ENCODE measurements around the gene TINAG.

Gene TINAG, protein sequence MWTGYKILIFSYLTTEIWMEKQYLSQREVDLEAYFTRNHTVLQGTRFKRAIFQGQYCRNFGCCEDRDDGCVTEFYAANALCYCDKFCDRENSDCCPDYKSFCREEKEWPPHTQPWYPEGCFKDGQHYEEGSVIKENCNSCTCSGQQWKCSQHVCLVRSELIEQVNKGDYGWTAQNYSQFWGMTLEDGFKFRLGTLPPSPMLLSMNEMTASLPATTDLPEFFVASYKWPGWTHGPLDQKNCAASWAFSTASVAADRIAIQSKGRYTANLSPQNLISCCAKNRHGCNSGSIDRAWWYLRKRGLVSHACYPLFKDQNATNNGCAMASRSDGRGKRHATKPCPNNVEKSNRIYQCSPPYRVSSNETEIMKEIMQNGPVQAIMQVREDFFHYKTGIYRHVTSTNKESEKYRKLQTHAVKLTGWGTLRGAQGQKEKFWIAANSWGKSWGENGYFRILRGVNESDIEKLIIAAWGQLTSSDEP
- total RNA-seq: 0 to 1.4 (median 0) reads per million in 17 experiments

DNA sequence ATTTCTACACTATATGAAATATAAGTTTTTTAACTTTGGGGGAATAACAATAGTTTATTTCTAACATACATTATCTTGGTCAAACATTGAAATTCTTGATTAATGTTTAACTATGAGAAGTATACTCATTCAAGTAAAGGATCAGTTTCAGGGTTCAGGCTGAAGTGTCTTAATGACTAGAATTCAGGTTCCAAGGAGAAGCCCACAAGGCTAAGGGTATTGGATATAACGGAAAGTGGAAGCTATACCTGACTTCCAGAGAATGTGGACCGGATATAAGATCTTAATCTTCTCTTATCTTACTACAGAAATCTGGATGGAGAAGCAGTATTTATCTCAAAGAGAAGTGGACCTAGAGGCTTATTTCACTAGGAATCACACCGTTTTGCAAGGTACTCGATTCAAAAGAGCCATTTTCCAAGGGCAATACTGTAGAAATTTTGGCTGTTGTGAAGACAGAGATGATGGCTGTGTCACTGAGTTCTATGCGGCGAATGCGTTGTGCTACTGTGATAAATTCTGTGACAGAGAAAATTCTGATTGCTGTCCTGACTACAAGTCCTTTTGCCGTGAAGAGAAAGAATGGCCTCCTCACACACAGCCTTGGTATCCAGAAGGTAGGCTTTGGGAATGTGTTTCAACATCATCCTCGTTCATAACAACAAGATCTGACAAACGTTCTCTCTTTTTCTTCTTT, at the start of gene TINAG:
Gene TINAG (plus strand): TSS at position 153 of the 697 bp plus-strand sequence. CDS start 110 bp downstream, at position 263.
- no peak for DNase-seq

DNA sequence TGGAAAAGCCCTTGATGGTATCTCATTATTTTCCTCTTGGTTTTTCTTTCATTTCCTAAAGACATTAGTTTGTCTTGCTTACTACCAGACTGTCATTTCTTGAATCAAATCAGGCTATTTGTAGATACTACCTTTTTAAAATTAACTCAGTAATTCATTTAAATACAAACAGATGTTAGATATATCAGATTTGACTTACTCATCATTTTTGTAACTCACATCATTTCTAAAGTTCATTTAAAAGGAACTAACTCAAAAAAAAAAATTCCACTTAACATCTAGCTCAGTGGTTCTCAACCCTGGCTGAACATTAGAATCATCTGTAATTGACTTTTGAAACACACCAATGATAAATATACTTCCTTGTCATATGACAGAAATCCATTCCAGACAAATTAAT, 48.2 kb upstream of the TINAG start:
- no peak for DNase-seq

DNA sequence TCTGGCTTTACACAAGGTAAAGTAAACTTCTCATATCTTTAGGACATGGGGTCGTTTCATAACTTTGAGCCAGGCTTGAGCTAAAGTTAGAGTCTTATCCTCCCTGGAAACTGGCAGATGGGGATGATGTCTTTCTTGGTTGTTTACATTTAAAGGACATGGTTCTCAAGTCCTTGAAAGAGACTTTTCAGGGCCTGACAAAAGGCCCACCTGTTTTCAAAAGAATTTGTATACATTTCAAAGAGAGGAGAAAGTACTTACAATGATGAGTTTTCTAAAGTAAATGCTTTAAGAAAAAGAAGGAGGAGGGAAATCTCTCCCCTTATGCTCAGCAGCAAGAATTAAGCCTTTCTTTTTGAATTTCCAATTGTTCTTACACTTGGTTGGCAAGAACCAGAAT, 45.7 kb upstream of the TINAG start:
- DNase-seq: no peak

DNA sequence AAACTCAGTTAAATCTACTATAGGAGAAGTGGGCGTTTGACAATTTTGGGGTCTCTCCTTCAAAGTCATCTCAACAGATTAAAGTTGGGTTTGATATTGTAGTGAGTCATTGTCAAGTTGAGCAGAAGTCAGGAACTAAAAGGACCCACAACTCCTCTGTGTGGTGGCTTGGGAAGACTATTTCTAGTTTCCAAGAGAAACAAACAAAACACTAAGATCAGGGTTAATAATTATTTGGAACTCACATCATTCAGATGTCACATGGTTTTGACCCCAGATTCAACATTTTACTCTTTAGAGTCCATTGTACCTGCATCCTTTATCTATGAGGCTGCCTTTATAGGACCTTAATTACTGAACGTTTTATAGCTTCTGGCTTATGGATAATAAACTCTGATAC, 45.3 kb upstream of the TINAG start:
- no peak for DNase-seq

DNA sequence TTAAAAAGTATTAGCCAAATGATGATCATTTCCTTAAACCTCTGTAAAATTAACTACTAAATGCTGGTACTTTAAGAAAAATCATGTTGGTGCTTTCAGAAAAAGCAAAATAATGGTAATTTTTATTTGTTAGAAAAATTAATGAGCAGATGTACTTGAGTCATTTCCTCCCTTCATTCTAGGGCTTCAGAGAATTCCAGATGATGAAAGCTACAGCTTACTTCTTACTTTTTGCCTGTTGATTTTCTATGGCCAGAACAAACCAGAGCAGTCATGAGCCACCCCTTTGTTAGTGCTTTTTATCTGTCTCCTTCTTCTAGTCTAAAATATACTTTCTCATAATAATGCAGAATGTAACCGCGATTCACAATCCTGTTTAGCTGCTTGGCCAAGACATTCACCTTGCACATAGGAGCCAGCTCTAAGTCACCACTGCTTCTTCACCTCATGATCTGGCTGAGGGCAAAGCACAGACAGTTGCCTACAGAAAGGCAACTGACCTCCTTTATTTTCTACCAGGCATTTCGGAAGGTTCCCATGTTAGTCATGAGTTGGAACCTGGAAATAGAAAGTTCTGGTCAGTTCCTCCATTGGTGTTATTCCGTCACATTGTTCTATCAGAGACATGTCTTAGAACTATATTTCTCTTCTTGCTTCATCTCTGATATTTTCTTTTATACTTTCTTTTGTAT, 43.5 kb upstream of the TINAG start:
- no peak for DNase-seq

DNA sequence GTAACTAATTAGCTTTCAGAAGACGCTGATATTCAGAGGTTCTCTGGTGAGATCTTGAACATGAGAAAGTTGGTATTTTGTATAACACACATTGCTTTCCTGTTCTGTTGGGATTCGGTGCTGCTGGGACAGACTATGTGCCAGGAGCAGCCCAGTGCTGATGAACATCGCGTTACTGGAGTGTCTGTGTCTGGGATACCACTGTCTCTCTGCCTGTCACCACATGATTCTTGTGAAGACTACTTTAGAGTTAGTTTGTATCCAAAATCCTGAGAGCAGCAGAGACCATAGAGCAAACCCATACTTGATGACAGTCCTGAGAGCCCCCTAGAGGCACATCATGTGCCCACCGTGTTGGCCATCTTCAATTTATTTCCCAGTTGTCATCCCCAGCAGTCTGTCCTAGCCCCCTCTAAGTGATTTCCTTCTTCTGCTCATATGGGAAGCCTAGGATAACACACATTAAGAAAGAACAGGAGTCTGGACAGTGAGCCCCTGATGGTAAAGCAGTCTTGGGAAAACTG, 41.8 kb upstream of the TINAG start:
- no peak for DNase-seq

DNA sequence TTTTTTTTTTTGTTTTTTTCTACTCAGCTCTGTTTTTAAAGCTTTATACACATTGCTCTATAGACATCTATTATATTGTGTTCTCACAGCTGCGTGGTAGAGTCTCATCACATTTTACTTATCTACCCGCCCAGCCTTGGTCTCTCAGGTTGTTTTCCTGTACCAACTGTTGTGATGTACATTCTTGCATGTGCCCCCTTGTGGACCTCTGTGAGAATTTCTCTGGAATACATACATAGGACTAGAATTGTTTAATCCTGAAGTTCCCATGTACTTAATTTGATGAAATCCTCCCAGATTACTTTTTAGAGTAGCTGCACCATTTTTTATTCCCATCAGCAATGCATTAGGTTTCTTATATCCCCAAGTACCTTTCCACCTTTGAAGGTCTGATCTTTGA, 40.4 kb upstream of the TINAG start:
- peak; percentile 21 to 38 (median 24) for DNase-seq

DNA sequence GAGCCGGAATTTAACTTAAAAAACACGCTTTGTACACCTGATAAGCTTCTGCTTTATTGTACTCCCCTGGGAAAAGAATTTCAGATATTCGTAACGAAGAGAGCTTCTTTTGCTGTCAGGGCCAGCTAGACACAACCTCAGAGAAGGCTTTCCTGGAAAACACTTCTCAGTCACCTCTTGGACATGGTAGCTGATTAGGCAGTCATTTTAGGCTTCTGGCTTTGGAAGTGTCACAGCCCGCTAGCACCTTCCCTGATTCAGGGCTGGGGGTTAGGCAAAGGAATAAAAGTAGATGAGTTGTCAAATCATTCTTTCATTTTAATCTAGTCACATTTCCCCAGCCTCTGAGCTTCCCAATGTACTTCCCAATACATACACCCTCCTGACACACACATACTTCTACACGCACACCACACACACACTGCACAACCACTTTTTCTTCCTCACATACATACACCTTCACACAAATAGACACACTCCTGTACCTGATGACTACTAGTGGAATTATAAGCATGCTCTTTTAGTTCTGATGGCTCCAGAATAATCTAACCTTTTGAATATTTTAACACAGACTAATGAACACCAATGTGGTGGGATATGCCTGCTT, 34.9 kb upstream of the TINAG start:
- no peak for DNase-seq

DNA sequence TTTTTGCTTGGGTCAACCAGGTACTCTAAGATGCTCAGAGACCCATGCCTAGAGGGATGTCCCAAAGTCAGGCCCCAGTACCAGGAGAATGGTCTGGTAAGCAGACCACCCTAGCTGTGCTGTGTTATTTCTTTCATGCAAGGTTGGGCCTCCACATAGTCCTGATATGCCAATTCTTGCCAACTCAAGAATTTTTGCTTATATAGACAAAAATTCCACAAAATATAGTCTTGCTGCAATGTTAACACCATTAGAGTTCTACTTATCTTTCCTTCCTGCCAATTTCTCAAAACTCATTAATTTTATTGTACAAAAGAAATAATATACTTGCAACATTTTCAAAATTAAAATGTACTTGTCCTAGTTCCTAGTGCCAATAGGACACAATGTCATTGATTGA, 33.9 kb upstream of the TINAG start:
- DNase-seq: no peak

DNA sequence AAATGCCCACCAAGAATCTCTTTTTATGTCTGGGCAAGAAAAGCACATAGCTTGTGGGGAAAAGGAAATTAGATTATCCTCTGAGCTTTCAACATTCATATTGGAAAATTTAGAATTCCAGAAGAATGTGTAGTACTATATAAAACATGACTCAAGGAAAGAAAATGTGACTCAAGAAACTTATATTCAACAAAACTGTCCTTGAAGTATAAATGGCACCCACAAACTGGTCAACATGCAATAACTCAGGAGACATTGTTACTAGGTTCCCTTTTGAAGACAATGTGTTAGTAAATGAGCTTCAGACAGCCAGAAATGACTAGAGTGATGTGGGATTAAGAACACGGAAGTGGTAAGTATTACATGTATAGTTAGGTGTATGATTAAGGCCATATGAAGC, 26.1 kb upstream of the TINAG start:
- no peak for DNase-seq

DNA sequence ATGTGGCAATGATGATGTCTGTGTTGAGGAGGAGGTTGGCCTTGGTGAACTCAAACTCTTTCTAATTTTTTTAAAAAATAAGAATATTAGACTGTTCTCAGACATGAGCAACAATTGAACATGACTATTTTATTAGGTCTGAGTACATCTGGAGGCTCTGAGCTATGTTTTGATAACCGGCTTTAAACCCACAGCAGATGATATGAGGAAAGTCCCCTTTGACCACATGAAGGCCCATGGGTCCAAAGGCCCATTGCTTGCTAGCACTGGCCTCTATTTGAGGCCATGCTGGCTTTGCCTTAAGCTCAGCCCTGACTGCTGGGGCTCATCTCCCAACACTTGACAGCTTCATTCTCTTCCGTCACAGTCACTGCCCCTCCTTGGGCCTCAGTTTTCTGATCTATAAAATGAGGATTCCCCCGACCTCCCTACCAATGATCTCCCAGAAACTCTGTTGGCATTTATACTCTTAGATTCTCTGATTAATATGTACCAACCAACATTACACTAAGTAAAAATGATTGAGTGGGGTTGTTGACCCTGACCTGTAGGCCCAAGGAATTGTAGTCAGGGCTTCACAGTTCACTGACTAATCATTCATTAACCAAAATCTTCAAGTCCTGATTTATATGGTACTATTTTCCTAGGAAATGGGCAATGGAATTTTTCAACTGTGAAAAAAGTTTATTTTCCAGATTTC, 23.9 kb upstream of the TINAG start:
- no peak for DNase-seq

DNA sequence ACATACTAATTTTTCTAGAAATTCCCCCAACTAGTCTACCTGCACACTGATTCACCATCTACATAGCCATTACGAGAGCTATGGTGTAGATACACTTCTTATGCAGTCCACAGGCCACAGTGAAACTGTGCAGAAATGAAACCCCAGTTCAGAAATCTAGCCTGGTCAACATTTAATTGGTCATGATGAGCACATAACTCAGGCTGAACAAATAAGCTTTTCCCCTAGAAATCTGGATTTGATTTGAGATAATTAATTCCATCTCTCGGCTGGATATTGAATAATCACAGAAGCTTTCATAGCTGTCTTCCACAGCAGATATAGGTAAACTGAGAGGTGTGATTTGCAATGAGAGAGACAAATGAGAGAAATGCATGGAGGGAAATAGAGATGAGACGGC, 22.6 kb upstream of the TINAG start:
- DNase-seq: no peak

DNA sequence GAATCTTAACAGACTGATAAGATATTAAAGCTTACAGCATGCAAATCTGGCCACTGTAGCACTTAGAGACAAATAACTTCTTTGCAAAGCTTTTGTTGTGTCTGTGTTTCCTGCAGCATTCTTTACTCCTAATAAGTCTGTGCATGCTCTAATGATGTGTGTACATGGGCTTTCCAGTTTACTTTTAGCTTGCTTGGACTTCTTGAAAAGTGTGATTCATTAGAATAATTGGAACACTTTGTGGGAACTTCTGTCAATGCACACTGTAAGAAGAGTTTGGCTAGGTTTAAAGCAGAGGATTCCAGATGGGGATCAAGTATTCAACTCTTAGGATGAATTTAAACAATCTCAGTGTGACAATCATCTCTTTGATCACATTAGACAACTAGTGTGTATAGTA, 22.1 kb upstream of the TINAG start:
- DNase-seq: no peak

DNA sequence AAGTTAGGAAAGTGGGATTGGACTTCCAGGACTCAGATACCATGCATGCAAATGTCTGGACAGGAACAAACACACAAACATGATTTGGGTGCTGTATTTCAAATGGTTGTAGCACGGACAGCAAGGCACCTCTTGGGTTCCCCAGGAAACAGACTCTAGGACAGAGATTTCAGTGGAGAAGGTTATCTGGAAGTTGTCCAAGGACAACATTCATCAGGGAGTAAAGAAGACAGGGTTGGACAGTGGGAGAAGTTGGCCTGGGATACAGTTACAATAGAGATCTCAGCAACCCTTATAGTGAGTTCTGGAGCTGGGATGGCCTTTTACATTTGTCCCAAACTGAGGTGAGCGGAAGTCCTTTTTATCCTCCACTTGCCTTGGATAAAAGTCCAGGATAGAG, 19.8 kb upstream of the TINAG start:
- DNase-seq: no peak

DNA sequence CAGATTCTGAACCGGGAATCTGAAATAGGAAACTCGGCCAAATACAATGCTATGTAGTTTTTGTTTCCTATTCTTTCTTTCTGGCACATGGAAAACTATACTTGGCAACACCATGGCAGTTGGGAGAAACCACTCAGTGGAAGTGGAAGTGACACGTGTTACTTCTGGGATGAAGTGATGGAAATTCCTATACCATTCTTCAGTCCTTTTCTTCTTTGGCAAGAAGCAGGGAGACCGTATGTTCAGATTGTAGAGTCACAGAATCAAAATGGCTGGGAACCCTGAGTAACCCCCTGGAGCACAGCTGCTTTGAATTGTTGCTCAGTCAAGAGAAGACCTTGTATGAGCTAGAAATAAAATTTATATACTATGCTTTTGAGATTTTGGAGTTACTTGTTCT, 18.8 kb upstream of the TINAG start:
- DNase-seq: no peak

DNA sequence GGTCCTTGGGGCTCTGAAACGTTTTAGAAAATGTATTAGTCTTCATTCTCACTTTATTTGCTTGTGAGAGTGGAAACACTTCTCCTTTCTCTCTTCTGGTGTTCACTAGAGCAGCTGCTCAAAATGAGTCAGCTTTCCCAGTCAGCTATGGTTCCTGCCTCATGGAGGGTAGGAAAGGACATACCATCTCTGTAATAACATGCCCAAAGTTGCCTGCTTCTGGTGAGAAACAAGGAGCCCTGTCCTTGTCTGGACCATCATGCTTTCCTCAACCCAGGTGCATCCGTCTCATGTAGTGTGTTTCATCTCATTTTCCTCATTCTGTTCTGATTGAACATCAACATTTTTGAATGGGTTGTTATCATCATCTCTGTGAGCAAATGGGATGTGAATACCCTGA, 17.1 kb upstream of the TINAG start:
- peak in 1 of 4 experiments; percentile 4 for DNase-seq

DNA sequence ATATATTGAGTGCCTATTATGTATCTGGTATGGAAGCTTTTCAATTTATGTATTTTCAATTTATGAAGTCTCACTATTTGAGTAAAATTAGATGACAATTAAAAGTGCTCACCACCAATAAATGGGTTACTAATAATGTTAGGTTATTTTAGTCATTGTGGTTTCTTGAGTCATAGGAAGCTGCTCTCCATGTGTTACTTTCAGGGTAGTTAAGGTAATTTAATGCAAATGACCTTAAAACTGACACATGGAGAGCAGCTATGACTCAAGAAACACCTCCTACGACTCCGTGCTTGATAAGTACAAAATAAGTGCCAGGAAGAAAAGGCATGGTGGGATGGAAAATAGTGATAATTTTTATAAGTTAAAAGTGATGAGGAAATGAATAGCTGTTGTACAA, 16.5 kb upstream of the TINAG start:
- no peak for DNase-seq

DNA sequence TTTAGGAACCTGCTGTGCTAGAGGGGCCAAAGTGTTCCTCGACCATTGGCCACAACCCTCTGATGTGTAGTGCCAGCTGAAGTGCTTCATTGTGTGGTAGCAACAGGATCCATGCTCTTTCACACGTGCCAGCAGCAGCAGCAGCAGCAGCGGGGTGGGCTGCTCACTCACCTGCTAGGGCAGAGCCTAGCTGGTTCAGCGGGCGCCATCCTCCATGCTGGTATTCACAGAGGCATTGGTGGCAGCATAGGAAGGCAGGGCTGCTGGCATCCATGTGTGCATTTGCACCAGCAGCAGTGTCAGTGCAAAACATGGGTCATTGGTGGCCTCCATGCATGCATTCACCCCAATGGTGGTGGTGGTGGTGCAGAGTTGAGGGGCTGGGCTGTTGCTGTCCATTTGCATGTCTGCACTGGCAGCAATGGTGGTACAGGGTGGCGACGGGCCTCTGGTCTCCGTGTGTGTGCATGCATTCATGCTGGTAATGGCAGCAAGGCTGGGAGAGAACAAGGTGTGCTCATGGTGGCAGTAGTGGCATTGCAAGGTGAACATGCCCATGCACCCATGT, 13.2 kb upstream of the TINAG start:
- no peak for DNase-seq

DNA sequence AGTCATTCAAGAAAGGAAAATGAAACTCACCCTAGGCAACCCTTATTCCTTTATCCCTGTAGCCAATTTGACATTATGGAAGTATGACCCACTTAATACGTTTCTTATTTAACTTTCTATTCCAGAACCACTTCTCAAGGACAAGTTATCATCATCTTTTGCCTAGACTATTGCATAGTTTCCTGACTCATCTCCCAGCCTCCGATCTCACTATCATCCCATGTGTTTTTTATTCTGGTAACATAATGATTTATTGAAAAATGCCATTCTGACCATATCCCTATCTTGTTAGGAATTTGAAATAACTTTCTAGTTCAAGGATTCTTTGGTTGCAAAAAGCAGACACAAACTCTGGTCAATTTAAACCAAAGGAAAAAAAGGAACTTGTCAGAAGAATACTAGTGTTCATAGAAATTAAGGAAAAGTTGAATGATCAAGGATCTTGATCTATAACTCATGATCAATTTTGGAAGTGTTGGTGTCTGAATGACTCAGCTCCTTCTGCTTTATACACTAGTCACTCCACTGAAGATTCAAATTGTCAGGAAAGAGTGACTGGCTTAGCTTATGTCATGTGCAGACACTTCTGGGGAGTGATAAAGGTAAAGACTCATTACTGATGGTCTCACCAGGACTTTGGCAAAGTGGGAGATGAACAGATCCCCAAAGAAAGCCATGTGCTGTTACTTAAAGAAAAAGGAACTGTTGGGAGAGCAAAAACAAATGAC, 8.5 kb upstream of the TINAG start:
- no peak for DNase-seq

DNA sequence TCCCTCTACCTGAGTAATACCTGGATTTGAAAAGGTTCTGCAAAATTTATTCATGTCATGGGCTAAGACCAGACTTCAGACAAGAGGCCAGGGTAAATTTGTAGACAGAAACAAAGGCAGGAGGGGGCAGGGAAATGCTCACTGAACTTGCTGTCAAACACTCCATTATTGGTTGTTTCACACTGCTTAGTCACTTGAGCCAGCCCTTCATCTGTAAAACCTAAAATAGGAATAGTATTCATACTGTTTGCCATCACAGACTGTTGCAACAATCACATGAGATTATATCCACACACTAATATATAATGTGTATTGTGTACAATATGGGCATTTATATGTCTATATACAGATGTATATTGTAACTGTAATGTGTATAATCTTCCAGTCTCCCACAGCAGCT, 6.5 kb upstream of the TINAG start:
- no peak for DNase-seq

DNA sequence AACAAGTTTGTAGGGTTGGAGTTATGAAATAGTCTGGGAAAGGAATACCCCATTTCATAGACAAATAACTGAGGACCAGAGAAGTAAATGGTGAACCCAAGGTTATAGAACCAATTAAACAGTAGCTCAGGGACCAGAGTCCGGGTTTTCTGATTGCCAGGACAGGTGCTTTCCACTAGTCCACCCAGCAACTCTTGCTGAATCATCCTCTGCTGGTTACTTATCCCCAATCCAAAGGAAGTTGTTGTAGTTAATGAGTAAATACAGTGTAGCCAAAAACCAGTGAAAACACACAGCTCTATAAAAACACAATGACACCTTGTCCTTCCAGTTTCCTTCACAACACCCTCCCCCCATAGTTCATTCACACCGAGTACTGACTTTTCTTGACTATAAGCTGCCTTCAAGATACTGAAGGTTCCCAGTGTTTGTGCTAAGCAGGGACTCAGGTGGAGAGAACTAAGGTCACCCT, 766 bp upstream of the TINAG start:
- DNase-seq: no peak

All from suppressor macrophage (primary cell).